Peyer's patch (tissue), 4 donors: Measurements from ENCODE around the gene PDXP.

Source experiments
- POLR2A ChIP-seq, 2 donors: fragments of 450-650 bp; IDR thresholded peaks; one replicate each; pipeline ENCODE4 v1.5.1; 2017; ENCODE audit warnings: antibody characterized with exemption in 2 of 2, mild to moderate bottlenecking in 2 of 2, moderate library complexity in 2 of 2
- TF ChIP-seq, protein P1 (sequence below), 6 experiments: fragments of 450-650 bp in 4 of 6; fragments of 200-600 bp in 2 of 6; sonication (generic) in 1 of 6; IDR thresholded peaks; one replicate each; pipeline ENCODE4 v1.5.1; 2017 to 2019; ENCODE audit warnings: antibody characterized with exemption in 6 of 6, mild to moderate bottlenecking in 3 of 6, moderate library complexity in 1 of 6

DNA sequence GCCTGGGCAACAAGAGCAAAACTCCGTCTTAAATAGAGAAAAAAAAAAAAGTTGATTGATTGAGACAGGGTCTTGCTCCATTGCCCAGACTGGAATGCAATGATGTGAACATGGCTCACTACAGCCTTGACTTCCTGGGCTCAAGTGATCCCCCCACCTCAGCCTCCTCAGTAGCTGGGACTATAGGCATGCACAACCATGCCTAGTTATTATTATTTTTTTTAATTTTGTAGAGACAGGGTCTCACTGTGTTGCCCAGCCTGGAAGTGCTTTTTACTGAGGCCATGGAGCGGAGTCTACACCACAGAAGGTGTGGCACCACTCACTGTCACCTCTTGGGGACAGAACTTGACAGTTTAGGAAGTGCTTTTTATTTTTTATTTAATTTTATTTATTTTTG is 56.1 kb downstream of the PDXP start:
- TF ChIP-seq, protein P1, sequence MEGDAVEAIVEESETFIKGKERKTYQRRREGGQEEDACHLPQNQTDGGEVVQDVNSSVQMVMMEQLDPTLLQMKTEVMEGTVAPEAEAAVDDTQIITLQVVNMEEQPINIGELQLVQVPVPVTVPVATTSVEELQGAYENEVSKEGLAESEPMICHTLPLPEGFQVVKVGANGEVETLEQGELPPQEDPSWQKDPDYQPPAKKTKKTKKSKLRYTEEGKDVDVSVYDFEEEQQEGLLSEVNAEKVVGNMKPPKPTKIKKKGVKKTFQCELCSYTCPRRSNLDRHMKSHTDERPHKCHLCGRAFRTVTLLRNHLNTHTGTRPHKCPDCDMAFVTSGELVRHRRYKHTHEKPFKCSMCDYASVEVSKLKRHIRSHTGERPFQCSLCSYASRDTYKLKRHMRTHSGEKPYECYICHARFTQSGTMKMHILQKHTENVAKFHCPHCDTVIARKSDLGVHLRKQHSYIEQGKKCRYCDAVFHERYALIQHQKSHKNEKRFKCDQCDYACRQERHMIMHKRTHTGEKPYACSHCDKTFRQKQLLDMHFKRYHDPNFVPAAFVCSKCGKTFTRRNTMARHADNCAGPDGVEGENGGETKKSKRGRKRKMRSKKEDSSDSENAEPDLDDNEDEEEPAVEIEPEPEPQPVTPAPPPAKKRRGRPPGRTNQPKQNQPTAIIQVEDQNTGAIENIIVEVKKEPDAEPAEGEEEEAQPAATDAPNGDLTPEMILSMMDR (IDR thresholded peaks at IDR 0.05) = no peak
- TF ChIP-seq POLR2A (IDR thresholded peaks at IDR 0.05) = no peak
